ENCODE data around the gene LRRC26. TPM values are rescaled to one million over a fixed set of nuclear protein-coding genes. Genes with fewer than 3 reads are reported as not detected.

Gene LRRC26
- total RNA-seq, 1 experiment from 2014 or later = 2.4 TPM

GRCh38 chr9:137164370-137165249, 5.2 kb downstream of the LRRC26 start:
- RAD21 ChIA-PET (ENCODE audit: low non-redundant PET in 1 of 2, low total read pairs in 2 of 2, uncharacterized antibody in 2 of 2, unreplicated experiment in 2 of 2) = no interaction called here
- CTCF ChIA-PET = no interaction called here
- H3K4me1 ChIP-seq (ENCODE audit: control insufficient read depth in 1 of 2, insufficient read depth in 2 of 2, low read length in 2 of 2) = peaks cover 11 to 62% of the 10 kb centered on the region in 2 experiments
- no peak overlapping the region for H3K4me3 ChIP-seq (replicated peaks in 1 of 2; ENCODE audit: low read depth in 1 of 2, low read length in 2 of 2)
- TF ChIP-seq, protein P1, sequence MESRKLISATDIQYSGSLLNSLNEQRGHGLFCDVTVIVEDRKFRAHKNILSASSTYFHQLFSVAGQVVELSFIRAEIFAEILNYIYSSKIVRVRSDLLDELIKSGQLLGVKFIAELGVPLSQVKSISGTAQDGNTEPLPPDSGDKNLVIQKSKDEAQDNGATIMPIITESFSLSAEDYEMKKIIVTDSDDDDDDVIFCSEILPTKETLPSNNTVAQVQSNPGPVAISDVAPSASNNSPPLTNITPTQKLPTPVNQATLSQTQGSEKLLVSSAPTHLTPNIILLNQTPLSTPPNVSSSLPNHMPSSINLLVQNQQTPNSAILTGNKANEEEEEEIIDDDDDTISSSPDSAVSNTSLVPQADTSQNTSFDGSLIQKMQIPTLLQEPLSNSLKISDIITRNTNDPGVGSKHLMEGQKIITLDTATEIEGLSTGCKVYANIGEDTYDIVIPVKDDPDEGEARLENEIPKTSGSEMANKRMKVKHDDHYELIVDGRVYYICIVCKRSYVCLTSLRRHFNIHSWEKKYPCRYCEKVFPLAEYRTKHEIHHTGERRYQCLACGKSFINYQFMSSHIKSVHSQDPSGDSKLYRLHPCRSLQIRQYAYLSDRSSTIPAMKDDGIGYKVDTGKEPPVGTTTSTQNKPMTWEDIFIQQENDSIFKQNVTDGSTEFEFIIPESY (IDR thresholded peaks at IDR 0.05; ENCODE audit: extremely low read depth, insufficient replicate concordance, low read length) = no peak
- TF ChIP-seq CTCF (IDR thresholded peaks at IDR 0.05 in 2 of 3, conservative IDR thresholded peaks at IDR 0.05 in 1 of 3; ENCODE audit: borderline replicate concordance in 1 of 3, insufficient read depth in 1 of 3, low read depth in 2 of 3, low read length in 2 of 3) (no peak), CBX3 (IDR thresholded peaks at IDR 0.05; ENCODE audit: low read depth) (no peak), TCF7L2 (IDR thresholded peaks at IDR 0.05; ENCODE audit: borderline replicate concordance, extremely low read depth, insufficient read depth, insufficient read length) (no peak), ELF1 (IDR thresholded peaks at IDR 0.05; ENCODE audit: borderline replicate concordance, low read depth) (no peak), SP1 (IDR thresholded peaks at IDR 0.05; ENCODE audit: low read depth) (no peak), ZNF274 (IDR thresholded peaks at IDR 0.05; ENCODE audit: low read depth, low read length) (no peak), CEBPB (IDR thresholded peaks at IDR 0.05; ENCODE audit: low read depth) (no peak), EZH2 (IDR thresholded peaks at IDR 0.05) (no peak), POLR2AphosphoS5 (IDR thresholded peaks at IDR 0.05; ENCODE audit: low read depth, low read length) (no peak), YY1 (IDR thresholded peaks at IDR 0.05; ENCODE audit: extremely low read depth, insufficient replicate concordance, low read depth, low read length) (no peak), FOSL1 (IDR thresholded peaks at IDR 0.05; ENCODE audit: low read depth) (no peak), ZFX (IDR thresholded peaks at IDR 0.05) (no peak), SIN3A (IDR thresholded peaks at IDR 0.05; ENCODE audit: low read depth) (no peak), EGR1 (IDR thresholded peaks at IDR 0.05; ENCODE audit: low read depth) (no peak), RAD21 (IDR thresholded peaks at IDR 0.05; ENCODE audit: low read depth) (no peak), POLR2A (IDR thresholded peaks at IDR 0.05; ENCODE audit: borderline replicate concordance, extremely low read depth, insufficient read depth, insufficient read length) (no peak), JUND (IDR thresholded peaks at IDR 0.05) (no peak), REST (IDR thresholded peaks at IDR 0.05; ENCODE audit: low read depth) (no peak)
- TF ChIP-seq, protein P2, sequence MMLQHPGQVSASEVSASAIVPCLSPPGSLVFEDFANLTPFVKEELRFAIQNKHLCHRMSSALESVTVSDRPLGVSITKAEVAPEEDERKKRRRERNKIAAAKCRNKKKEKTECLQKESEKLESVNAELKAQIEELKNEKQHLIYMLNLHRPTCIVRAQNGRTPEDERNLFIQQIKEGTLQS (IDR thresholded peaks at IDR 0.05) = no peak
- no peaks in the 10 kb centered on the region for H3K36me3 ChIP-seq (ENCODE audit: control insufficient read depth in 1 of 2, insufficient read depth in 2 of 2, low read length in 2 of 2)
- intact Hi-C loops (cut with micrococcal nuclease) = no loop called here
- H3K9me3 ChIP-seq (ENCODE audit: control insufficient read depth in 1 of 2, insufficient read depth in 1 of 2, low read depth in 1 of 2, low read length in 2 of 2) = no peaks in the 10 kb centered on the region
- no peak overlapping the region; the same call in 1 of the 2 replicates for H3K27ac ChIP-seq (ENCODE audit: low read depth, low read length)
- H4K20me1 ChIP-seq (ENCODE audit: insufficient read depth) = no peaks in the 10 kb centered on the region
- ATAC-seq (no peak), DNase-seq (ENCODE audit: low read depth, low spot score) (no peak)
- H3K9me2 ChIP-seq (ENCODE audit: insufficient read depth) = no peaks in the 10 kb centered on the region
- H3K79me2 ChIP-seq (ENCODE audit: insufficient read depth, low read length) = no peaks in the 10 kb centered on the region
- no peak overlapping the region for H3K4me2 ChIP-seq (ENCODE audit: low read length)
- H2AFZ ChIP-seq (ENCODE audit: low read depth, low read length, poor library complexity, severe bottlenecking) = no peak overlapping the region
- H3K27me3 ChIP-seq (ENCODE audit: insufficient read depth, low read length) = no peaks in the 10 kb centered on the region
- no peak overlapping the region for H3K9ac ChIP-seq (ENCODE audit: low read length)
- POLR2A ChIA-PET = no interaction called here
- BruUV-seq (replicated peaks) = no TSS peak

All from HCT116 (cell line).